ENCODE data around the gene DGKB.

- TF ChIP-seq CTCF (IDR thresholded peaks at IDR 0.05): no peak
- TF ChIP-seq POLR2A (IDR thresholded peaks at IDR 0.05): no peak
Measured at GRCh38 chr7:14398526-14398925, 504.0 kb downstream of the DGKB start.
